Spleen (tissue), 11 donors: ENCODE results near the gene ERVK3-1. TPM values are rescaled to one million over a fixed set of nuclear protein-coding genes. Genes with fewer than 3 reads are reported as not detected.
A peak's percentile ranks its signal among the peaks of the same experiment; 100 is the strongest.

Experiments
- DNase-seq: peaks from one replicate; pipeline ENCODE4 v3.0.0-alpha.2; 2020
- H3K27ac ChIP-seq, 8 donors: fragments of 200-600 bp; sonication (generic) in 7 of 8; 1 replicate in 4 of 8; 2 replicates in 4 of 8; pipeline versions ENCODE4 v1.5.0 to v1.8.0; 2016 to 2021; ENCODE audit warnings: inconsistent platforms in 4 of 8, mild to moderate bottlenecking in 4 of 8, moderate library complexity in 1 of 8
- H3K27me3 ChIP-seq, 7 donors: fragments of 200-600 bp; sonication (generic) in 6 of 7; replicated peaks in 1 of 7; 1 replicate in 4 of 7; 2 replicates in 3 of 7; pipeline versions ENCODE4 v1.5.0 to v1.8.0; 2016 to 2021; ENCODE audit warnings: inconsistent platforms in 3 of 7, mild to moderate bottlenecking in 1 of 7
- H3K36me3 ChIP-seq, 6 donors: fragments of 200-600 bp; sonication (generic) in 5 of 6; 1 replicate in 4 of 6; 2 replicates in 2 of 6; pipeline versions ENCODE4 v1.5.0 to v1.8.0; 2016 to 2021; ENCODE audit warnings: inconsistent platforms in 2 of 6
- H3K4me1 ChIP-seq, 6 donors: fragments of 200-600 bp; sonication (generic) in 5 of 6; 1 replicate in 3 of 6; 2 replicates in 3 of 6; pipeline versions ENCODE4 v1.5.0 to v1.8.0; 2016 to 2021; ENCODE audit warnings: inconsistent platforms in 3 of 6
- H3K4me3 ChIP-seq, 8 donors: fragments of 200-600 bp; sonication (generic) in 7 of 8; 1 replicate in 4 of 8; 2 replicates in 4 of 8; pipeline versions ENCODE4 v1.5.0 to v1.8.0; 2016 to 2021; ENCODE audit warnings: inconsistent platforms in 4 of 8, mild to moderate bottlenecking in 4 of 8, moderate library complexity in 2 of 8
- H3K9me3 ChIP-seq, 8 donors: fragments of 200-600 bp; sonication (generic) in 7 of 8; 1 replicate in 4 of 8; 2 replicates in 4 of 8; pipeline versions ENCODE4 v1.5.0 to v1.8.0; 2016 to 2021; ENCODE audit warnings: inconsistent platforms in 4 of 8
- POLR2A ChIP-seq, 3 donors: fragments of 450-650 bp; IDR thresholded peaks; one replicate each; pipeline ENCODE4 v1.5.1; 2017; ENCODE audit warnings: antibody characterized with exemption in 3 of 3, mild to moderate bottlenecking in 1 of 3
- POLR2AphosphoS5 ChIP-seq, 3 donors: sonication (generic); formaldehyde crosslinking; IDR thresholded peaks; one replicate each; pipeline ENCODE4 v1.5.1; 2017; ENCODE audit warnings: antibody characterized with exemption in 3 of 3
- WGBS, 5 donors: extraction: QIAGEN DNeasy Blood & Tissue Kit in 3 of 5; methylation state at CpG; one replicate each; pipeline versions ENCODE4 v1.1.5 to v1.1.7; 2013 to 2018; 5-methylcytosine and 5-hydroxymethylcytosine counted together
- intact Hi-C: fragments of 100-400 bp; cut with DNase I; formaldehyde crosslinking; loops from one replicate; pipeline ENCODE4 v1.15.0; 2023; ENCODE audit warnings: low total_unique reads
- polyA plus RNA-seq, 3 donors: library from polyadenylated mRNA; stranded (reverse); fragments of 200-250 nt; gene quantifications; one replicate each; pipeline ENCODE4 v1.2.1, GENCODE V29; 2013
- total RNA-seq, 7 donors: library from RNA; depleted of rRNA in 3 of 7; stranded (reverse); fragments of >200 nt in 3 of 7; fragmentation: NEBNext Ultra II Directional in 4 of 7; extraction: Animal tissue kit (Norgen Biotek cat#: 25700) in 4 of 7; gene quantifications; one replicate each; pipeline versions ENCODE4 v1.1.0 to v1.2.1, GENCODE V29; 2016 to 2021
- TF ChIP-seq, protein P1 (sequence below), 11 experiments: fragments of 200-600 bp in 7 of 11; fragments of 450-650 bp in 4 of 11; sonication (generic) in 4 of 11; IDR thresholded peaks in 8 of 11; conservative IDR thresholded peaks in 3 of 11; 1 replicate in 7 of 11; 2 replicates in 4 of 11; pipeline versions ENCODE4 v1.4.0 to v1.8.0; 2016 to 2021; ENCODE audit warnings: antibody characterized with exemption in 11 of 11, inconsistent platforms in 4 of 11, mild to moderate bottlenecking in 1 of 11
- donor health status: healthy with polysubstance abuse.
- donor health status: DM: no; HTN: no; CAD: no; lungs with moderate emphysema.
- donor health status: DM: no; HTN: no; CAD: no.
- donor health status: Bipolar disorder and iron deficiency.
- donor health status: healthy.
- donor health status: DM: no; HTN: no; CAD: no.
- donor health status: DM: yes; HTN: yes; CAD: no.

ERVK3-1 gene
- total and polyA plus RNA-seq, 10 donors, result 34.0 to 62.5 (median 42.7) TPM

DNA sequence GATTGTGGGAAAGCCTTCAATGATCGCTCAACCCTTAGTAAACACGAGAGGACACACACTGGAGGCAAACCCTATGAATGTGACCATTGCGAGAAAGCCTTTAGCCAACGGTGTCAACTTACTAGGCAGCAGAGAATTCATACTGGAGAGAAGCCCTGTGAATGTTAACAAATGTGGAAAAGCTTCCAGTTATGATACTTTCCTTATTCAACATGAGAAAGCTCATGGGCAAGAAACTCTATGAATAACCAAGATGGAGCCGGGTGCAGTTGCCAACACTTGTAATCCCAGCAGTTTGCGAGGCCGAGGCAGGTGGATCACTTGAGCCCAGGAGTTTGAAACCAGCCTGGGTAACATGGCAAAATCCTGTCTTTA lies 42.3 kb upstream of the ERVK3-1 start:
- intact Hi-C loops, result no loop called here
- Histone ChIP-seq H3K4me3 (peak overlapping the region in 1 of 8 donors; percentile 22), H3K9me3 (peaks cover 85 to 100% (median 100%) of the 10 kb centered on the region in 8 donors), H3K27me3 (no peaks in the 10 kb centered on the region), H3K4me1 (no peaks in the 10 kb centered on the region), H3K36me3 (peaks cover 32 to 96% (median 85%) of the 10 kb centered on the region in 6 donors), H3K27ac (no peak overlapping the region)
- 97 to 100% (median 98%) methylated on average over 7 of the region's 7 CpGs for WGBS, 5 donors
- DNase-seq, result no peak
- no peak for TF ChIP-seq POLR2A (IDR thresholded peaks at IDR 0.05)
- TF ChIP-seq POLR2AphosphoS5 (IDR thresholded peaks at IDR 0.05), result no peak
- TF ChIP-seq, protein P1, sequence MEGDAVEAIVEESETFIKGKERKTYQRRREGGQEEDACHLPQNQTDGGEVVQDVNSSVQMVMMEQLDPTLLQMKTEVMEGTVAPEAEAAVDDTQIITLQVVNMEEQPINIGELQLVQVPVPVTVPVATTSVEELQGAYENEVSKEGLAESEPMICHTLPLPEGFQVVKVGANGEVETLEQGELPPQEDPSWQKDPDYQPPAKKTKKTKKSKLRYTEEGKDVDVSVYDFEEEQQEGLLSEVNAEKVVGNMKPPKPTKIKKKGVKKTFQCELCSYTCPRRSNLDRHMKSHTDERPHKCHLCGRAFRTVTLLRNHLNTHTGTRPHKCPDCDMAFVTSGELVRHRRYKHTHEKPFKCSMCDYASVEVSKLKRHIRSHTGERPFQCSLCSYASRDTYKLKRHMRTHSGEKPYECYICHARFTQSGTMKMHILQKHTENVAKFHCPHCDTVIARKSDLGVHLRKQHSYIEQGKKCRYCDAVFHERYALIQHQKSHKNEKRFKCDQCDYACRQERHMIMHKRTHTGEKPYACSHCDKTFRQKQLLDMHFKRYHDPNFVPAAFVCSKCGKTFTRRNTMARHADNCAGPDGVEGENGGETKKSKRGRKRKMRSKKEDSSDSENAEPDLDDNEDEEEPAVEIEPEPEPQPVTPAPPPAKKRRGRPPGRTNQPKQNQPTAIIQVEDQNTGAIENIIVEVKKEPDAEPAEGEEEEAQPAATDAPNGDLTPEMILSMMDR (IDR thresholded peaks at IDR 0.05 in 8 of 11, conservative IDR thresholded peaks at IDR 0.05 in 3 of 11), result no peak

GRCh38 chr19:58265100-58265499 lies 40.1 kb upstream of the ERVK3-1 start:
- DNase-seq, result no peak
- Histone ChIP-seq H3K27me3 (no peaks in the 10 kb centered on the region), H3K27ac (no peak overlapping the region), H3K4me3 (no peak overlapping the region), H3K9me3 (peaks cover 79 to 100% (median 100%) of the 10 kb centered on the region in 8 donors), H3K4me1 (no peaks in the 10 kb centered on the region), H3K36me3 (peaks cover 15 to 86% (median 64%) of the 10 kb centered on the region in 6 donors)
- 97 to 100% (median 99%) methylated on average over 3 of the region's 3 CpGs for WGBS, 5 donors
- intact Hi-C loops, result no loop called here
- TF ChIP-seq POLR2A (IDR thresholded peaks at IDR 0.05) (no peak), POLR2AphosphoS5 (IDR thresholded peaks at IDR 0.05) (no peak)
- TF ChIP-seq, protein P1 (IDR thresholded peaks at IDR 0.05 in 8 of 11, conservative IDR thresholded peaks at IDR 0.05 in 3 of 11), result no peak

- no peak overlapping the region for H3K27ac ChIP-seq
- H3K27me3 ChIP-seq, result no peaks in the 10 kb centered on the region
- peaks cover 3 to 86% (median 59%) of the 10 kb centered on the region in 6 donors for H3K36me3 ChIP-seq
- no peak for DNase-seq
- no peak for TF ChIP-seq POLR2A (IDR thresholded peaks at IDR 0.05)
- TF ChIP-seq, protein P1 (IDR thresholded peaks at IDR 0.05 in 8 of 11, conservative IDR thresholded peaks at IDR 0.05 in 3 of 11), result no peak
- no peak for TF ChIP-seq POLR2AphosphoS5 (IDR thresholded peaks at IDR 0.05)
- H3K4me3 ChIP-seq, result no peak overlapping the region
- intact Hi-C loops, result no loop called here
- WGBS, 5 donors, result 90 to 95% (median 94%) methylated on average over 3 of the region's 3 CpGs
- H3K4me1 ChIP-seq, result no peaks in the 10 kb centered on the region
- H3K9me3 ChIP-seq, result peaks cover 57 to 100% (median 100%) of the 10 kb centered on the region in 8 donors
These were observed 36.8 kb upstream of the ERVK3-1 start for GRCh38 chr19:58268344-58268743.

DNA sequence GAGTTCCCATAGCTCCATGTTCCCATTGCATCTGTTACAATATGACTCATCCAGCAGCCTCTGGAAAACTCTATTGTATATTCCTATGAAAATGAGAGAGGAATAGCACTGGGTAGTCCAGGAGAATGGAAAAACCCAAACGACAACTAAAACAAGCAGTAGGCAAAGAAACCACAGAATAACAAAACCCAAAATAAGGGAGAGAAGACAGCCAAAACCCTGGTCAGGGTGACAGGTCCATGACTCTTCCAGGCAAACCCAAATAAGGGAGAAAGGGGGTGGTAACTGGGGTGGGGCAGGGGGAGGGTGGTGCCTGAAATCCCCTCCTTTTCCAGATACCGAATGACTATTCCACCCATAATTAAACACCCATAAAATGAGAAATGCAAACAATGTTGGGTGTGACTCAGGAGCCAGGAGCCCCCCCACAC lies 30.4 kb upstream of the ERVK3-1 start:
- 91 to 98% (median 97%) methylated on average over 2 of the region's 2 CpGs for WGBS, 5 donors
- peaks cover 0 to 65% (median 49%) of the 10 kb centered on the region in 6 donors for H3K36me3 ChIP-seq
- peaks cover 12 to 78% (median 77%) of the 10 kb centered on the region in 8 donors for H3K9me3 ChIP-seq

More for the DNA sequence above, 30.4 kb upstream of the ERVK3-1 start:
- no peak for DNase-seq
- no peak overlapping the region for H3K4me3 ChIP-seq
- H3K4me1 ChIP-seq, result peaks cover 4 to 24% (median 16%) of the 10 kb centered on the region in 6 donors
- no peaks in the 10 kb centered on the region for H3K27me3 ChIP-seq
- TF ChIP-seq, protein P1 (IDR thresholded peaks at IDR 0.05 in 8 of 11, conservative IDR thresholded peaks at IDR 0.05 in 3 of 11), result no peak
- no peak for TF ChIP-seq POLR2AphosphoS5 (IDR thresholded peaks at IDR 0.05)
- no peak for TF ChIP-seq POLR2A (IDR thresholded peaks at IDR 0.05)
- intact Hi-C loops, result no loop called here
- H3K27ac ChIP-seq, result no peak overlapping the region
